Stimulated activated CD8-positive, alpha-beta memory T cell treated with anti-CD3 and anti-CD28 coated beads, Interleukin-4, amount 100 ng/mL, for 4 hours (primary cell): ENCODE measurements around the gene TNFRSF14.
"Not testable (repeated sequence)": the region's sequence is repeated elsewhere in the genome, so short reads cannot be mapped to it uniquely, and the experiment has no call there.

Experiments
- DNase-seq, 2 donors: peaks; one replicate each; pipeline ENCODE4 v3.0.0-alpha.2; 2020; ENCODE audit warnings: low read depth in 2 of 2, low spot score in 1 of 2

TNFRSF14 gene

DNA sequence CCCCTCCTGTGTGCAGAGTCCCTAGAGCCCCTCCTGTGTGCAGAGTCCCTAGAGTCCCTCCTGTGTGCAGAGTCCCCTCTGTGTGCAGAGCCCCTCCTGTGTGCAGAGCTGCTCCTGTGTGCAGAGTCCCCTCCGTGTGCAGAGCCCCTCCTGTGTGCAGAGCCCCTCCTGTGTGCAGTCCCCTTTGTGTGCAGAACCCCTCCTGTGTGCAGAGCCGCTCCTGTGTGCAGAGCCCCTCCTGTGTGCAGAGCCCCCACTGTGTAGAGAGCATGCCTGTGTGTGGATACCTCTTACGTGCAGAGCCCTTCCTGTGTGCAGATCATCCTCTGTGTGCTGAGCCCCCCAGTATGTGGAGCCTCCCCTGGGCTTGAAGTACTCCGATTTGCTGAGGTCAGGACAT, 17.8 kb upstream of the TNFRSF14 start:
- DNase-seq = no peak

DNA sequence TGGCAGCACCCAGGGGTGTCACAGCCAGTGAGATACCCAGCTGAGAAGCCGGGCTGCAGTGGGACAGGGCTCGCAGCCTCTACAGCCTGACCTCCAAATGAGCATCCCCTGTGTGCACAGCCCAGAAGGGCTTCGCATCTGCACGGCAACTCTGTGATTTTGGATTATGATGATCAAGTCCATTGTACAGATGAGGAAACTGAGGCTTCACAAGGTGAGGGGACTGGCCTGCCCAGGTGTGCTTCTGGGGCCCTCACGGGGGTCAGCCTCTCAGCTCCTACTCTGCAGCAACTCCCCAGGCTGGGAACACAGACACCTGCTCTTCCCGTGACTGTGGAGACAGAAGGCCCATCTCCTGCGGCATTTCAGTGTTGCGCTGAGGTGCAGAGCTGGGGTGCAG, 17.3 kb upstream of the TNFRSF14 start:
- no peak for DNase-seq

DNA sequence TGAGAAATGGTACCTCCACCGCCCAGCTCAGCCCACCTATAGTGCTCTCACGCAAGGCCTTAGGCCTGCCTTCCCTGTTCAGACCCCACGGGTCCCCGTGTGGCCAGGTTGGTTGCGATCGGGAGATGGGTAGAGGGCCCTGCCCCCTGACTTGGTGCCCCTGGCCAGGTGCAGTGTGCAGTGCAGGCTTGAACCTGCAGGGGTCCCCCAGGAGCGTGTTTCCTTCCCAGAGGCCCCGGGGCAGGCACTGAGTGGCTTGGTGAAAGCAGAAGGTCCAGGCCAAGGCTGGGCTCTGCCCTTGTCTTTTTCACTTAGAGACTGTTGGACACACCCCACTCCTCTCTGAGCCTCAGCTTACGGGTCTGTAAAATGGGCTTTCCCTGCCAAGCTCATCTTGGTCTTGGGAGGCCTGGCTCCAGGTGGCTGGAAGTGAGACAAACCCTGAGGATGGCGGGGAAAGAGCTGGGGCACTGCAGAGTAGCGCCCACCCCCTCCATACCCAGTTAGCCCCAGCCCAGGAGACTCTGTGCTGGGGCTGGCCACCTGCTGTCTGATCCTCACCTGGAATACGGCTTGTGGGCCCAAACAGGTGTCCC, 16.8 kb upstream of the TNFRSF14 start:
- DNase-seq = no peak

DNA sequence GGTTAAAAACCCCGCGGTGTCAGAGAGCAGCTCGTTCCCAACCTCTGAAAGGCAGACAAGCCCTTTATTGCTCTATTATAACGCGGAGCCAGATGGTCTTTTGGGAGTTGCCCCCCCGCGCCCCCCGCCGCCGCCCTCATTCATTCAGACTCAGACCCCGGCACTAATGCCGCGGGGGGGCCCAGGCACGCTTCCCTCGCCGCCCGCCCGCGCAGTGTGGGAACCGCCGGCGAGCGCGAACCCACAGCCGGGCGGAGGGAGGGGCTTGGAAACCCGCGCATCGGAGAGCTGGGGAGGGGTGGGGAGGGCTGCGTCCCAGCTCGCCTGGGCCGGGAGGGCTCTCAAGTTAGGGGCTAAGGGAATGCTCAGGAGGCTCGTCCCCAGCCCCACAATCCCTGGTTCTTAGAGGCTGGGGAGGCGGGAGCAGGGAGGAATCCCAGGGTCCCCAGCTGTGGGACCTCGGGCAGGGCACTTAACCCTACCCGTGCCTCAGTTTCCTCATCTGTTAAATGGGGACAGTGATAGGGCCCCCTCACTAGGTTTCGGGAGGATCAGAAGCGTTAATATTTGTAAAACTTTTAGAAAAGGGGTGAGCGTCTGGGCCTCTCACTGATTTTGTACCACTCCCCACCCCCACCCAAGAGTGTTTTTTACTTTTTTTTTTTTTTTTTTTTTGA, 15.2 kb upstream of the TNFRSF14 start:
- DNase-seq = no peak

DNA sequence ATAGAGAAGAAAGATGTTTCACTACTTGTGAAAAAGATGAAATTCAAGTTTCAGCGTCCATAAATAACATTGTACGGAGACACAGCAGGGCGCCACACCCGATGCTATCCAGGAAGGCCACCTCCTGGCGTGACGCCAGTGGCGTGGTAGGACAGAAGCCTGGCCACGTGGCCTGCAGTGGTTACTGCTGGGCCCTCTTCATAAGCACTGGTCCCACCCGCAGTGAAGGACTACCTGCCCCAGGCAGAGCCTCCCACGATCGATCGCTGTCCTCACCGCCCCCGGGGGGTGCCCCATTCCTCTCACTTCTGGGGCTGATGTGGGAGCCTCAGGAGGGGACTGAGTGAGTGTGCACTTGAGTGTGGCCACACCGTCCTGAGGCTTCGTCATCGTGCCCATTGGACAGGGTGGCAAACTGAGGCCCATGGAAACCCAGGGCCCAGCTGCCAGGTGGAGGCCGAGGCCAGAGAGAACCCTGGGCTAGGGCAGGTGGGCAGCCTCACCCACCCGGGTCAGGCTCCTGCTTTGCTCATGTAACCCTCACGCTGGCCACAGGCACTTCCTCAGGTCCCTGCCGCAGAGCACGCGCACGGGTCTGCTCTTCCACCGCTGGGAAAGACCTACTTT, 14.4 kb upstream of the TNFRSF14 start:
- DNase-seq = no peak

DNA sequence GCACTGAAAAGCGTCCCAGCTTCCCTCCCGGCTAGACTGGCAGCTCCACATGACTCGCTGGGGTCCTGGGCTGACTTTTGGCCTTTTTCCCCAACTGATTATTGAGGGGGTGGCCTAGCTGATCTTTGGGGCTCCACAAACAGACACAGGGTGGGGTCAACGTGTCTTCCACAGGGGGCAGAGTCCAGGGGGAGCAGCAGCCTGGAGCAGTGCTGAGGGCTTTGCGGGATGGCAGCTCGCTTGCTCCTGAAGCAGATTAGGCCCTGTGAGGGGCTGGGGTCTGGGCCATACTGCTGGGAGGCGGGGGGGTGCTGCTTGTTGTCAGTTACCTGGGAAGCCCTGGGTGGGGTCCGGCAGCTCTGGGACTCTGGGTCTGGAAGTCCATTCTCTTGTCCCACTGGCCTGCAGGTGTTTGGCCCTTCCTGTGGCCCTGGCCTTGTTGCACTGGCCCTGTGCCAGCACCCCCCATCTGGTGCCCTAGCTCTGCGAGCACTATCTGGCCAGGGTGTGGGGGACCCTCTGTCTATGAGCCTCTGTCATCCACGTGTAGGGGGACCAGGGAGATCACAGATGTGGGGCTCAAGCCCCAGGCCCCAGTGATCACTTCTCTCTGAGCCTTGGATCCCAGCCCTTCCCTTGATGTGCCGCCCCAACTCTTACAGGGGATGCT, 13.8 kb upstream of the TNFRSF14 start:
- no peak for DNase-seq

DNA sequence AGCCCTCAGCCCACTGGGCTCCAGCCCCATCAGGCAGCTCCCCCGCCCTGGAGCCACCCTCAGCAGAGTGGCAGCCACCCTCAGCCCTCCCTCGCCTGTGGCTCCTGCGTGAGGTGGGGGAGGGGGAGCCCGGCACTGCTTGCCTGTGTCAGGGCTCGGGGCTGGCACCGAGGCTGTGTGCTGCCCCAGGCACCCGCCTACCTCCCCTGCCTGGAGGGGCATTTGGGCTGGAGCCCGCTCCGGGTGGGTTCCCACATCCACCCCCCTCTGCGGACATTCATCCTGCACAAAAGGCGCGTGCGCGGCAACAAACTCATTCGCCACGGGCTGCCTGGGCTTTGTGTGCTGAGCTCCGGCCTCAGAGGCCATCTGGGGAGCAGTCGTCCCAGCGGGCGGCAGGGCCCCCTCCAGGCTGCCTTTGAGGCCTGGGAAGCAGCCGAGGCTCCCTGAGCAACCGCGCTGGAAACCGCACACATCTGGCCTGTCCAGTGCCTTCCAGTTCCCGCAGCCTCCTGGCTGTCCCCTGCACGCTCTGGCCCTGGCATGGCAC, 12.6 kb upstream of the TNFRSF14 start:
- no peak for DNase-seq

DNA sequence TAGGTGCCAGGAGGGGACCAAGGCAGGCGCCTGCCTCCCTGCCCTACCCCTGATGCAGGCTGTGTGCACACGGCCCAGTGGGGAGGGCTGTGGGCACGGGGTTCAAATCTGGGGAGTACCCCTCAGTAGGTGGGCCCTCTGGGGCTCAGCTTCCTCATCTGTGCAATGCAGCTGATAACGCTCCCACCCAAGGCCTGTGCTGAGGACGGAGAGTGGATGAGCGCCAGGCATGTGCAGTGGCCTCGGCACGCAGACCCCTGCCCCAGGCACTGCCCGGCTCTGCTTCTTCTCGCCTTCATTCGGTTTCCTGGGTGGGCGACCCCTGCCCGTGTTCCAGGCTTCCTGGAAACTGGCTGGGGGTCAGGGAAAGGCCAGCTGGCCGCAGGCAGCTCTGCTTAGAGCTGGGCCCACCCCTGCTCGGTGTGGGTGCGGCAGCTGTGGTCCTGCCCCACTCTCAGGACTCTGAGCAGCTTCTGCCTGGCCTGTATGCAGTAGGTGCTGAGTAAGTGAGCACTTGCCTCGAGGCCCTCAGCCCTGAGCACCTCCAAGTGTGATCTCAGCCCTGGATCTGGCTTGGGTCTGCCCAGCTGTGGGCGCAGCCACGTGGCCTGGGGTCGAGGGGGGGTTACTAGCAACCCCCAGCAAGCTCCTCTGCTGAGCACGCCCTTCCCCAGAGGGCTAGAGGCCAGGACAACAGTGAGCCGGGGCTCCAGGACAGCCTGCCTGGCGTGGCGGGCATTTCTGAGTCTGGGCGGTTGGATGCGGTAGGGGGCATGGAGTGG, 11.9 kb upstream of the TNFRSF14 start:
- DNase-seq = no peak

DNA sequence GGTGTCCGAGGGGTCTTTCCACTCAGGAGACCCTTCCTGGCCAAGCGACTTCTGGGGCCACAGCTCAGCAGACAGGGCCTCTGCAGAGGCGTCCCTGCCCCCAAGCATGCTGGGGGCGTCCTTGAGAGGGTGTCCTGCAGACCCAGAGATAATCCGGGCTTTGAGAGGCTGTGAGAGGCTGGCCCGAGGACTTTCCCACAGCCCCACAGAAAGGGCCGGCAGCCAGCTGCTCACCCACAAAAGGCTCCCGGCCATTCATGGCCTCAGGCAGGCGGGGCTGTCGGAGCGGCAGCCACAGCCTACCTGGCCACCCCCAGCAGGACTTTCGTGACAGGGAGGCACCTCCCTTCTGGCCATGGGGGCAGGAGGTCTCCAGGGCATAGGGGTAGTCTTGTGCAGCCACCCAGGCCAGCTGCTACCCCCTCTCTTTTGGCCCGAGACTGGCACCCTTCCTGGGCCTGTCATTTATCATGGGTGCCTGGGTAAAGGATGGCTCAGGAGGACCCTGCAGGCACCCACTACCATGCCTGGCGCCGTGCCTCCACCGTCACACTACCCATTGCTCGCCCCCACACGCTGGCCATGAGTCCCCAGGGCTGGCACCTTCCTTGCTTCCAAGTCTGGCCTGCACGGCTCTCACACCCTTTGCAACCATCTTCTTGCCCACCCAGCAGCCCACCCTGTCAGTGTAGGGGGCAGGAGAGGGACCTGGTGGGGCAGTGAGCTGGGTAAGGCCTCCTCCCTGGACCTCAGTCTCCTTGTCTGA, 11.1 kb upstream of the TNFRSF14 start:
- no peak for DNase-seq

DNA sequence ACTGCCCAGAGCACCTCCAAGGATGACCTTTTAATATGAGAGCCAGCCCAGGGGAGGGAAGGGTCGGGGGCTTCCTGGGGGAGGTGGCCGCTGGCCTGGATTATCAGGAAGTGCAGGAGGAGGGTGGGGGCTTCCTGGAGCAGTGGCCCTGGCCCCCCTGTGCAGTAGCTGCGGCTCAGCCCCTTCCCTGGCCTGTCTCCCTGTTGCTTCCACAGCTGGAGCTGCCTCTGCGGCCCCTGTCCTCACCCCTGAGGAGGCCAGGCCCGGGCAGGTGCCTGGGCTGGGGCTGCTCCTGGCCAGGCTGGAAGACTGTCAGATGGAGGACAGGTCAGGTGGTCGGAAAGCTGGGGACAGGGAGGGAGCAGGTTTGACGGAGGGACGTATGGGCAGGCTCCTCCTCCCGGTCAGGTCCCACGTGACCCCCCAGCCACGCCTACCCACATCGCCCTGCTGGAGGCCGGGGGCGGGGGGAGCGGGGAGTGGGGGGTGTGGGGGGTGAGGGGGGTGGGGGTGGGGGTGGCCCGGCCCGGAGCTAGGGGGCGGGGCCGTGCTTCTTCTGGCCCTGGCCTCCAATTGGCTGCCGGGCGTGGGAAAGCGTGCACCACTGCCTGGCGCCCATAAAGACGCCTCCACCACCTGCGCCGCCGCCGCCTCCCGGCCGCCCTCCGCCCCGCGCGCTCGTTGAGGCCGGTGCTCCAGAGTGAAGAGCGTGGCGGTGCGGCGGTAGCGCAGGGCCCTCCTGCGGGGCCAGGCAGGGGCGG, 10.2 kb upstream of the TNFRSF14 start:
- DNase-seq = peak; percentile 68 to 81

DNA sequence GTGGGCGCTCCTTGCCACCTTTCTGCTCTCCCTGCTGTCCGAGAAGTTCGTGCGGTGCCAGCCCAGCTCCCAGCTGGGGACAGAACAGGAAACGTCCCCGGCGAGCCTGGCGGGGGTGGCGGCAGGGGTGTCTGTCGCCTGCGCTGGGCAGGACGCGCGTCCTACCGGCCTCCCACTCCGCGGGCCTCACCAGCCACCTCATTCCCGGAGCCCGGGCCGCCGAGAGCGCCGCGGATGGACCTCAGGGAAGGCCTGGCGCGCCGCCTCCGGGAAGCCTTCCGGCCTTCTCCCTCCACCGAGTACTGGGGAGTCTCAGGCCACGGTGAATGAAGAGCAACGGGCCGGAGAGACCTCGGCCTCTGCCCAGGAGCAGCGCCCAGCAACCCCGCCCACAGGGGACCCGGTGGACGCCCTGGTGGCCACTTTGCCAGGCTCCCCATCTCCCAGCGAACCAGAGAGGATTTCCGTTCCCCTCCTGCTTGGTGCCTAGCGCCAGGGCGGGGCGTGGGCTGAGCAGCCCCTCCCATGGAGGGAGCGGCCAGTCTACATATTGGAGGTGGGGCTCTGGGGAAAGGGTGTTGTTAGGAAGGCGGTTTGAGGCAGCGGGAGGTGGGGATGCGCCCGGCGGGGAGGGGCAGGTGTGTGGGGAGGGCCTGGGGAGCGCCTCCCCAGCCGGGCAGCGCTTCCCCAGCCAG, 9.5 kb upstream of the TNFRSF14 start:
- peak in 1 of 2 donors; percentile 61 for DNase-seq

DNA sequence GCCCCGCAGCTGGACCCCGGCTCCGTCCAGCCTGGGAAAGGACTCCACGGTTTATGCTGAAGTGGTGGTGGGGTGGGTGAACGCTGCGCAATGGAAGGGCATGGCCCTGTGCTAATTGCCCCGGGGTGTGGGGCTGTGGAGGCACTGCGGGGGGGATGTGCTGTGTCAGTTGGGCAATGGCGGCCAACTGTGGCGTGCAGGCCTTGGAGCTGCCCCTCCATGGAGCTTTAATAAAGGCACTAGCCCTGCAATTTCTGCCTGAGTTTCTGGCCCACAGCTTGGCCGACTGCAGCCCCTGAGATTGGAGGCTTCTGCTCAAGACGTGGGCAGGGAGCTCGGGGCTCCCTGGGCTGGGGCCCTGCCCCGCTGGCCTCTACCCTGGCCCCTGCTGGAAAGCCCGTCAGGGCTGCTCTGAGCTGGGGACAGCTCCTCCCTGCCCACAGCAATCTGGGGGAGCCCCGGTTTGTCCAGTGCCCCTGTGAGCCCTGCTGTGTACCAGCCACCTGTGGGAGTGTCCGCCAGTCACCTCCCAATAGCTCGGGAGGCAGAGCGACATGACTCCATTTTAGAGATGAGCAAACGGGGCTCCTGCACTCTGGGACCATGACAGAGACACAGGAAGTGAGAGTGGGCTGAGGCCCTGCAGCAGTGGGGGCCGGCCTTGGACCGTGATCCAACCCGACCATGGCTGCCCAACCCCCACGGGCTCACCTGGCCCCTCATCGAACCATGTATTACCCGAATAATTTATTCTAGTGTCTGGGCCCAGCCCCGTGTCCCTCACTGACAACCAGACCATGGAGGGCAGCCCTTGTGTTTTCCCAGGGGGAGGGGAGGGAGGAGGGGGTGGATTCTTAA, 8.7 kb upstream of the TNFRSF14 start:
- no peak for DNase-seq

DNA sequence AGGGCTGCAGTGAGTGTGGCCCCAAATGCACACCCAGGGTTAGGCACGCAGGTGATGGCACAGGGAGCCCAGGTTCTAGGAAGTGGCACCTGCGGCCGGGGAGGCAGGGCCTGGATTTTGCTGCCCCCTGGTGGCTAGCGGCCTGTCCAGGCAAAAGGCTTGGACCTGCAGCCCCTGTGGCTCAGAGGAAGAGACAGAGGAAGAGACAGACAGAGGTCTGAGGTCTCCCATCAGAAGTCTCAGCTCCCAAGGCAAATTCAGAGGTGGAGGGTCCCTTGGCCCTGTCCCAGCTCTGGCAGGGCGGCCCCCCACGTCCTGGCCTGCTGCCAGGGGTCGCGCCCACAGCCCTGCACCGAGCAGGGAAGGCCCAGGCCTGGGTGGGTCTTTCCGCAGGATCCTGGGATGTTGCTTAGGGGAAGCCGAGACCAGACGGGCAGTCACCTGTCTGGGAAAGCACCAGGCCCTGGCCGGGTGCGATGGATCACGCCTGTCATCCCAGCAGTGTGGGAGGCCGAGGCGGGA, 8.0 kb upstream of the TNFRSF14 start:
- DNase-seq = peak; percentile 68

DNA sequence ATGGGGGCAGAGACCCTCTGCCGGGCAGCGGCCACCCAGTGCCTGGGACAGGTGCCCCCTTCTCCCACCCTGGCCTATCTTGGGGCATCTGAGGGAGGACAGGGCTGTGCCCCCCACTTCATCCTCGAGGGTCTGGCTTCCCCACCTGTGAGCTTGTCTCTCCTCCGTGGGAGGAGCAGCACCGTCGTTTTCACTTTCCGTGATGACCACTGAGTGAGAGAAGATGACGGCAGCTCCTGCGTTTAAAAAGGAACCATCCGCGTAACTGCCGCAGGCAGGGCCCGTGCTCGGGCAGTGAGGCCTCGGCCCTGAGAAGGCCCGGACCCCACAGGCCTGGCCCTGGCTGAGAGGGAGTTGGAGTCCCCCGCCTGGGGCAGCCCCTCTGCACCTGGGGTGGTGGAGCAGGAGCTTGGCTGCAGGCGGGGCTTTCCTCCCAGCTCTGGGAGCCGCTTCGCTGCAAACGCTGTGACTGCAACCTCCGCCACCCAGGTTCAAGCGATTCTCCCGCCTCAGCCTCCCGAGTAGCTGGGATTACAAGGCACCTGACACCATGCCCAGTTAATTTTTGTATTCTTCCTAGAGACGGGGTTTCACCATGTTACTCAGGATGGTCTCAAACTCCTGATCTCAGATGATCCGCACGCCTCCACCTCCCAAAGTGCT, 6.7 kb upstream of the TNFRSF14 start:
- DNase-seq = not testable (repeated sequence)

DNA sequence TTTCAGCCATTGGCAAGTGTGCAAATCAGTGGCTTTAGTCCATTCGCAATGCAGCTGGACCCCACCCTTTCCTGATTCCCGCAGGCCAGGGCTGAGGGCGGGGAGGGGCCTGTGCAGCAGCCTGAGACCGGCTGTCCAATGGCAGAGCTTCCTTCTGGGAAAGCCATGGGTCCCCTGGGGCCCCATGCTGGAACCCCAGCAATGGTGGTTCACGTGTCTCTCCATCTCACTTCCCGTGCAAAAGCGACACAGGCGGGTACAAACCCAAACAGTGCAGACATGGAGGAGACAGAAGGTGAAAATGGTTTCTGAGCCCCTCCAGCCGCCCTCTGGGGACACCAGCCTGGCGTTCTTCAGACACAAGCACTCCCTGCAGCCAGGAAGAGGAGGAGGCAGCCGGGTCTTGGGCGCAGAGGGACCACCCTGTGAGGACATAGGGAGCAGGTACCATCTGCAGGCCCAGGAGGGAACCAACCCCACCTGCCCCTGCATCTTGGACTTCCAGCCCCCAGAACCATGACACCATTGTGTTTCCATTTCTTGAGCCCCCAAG, 5.8 kb upstream of the TNFRSF14 start:
- not testable (repeated sequence) for DNase-seq

DNA sequence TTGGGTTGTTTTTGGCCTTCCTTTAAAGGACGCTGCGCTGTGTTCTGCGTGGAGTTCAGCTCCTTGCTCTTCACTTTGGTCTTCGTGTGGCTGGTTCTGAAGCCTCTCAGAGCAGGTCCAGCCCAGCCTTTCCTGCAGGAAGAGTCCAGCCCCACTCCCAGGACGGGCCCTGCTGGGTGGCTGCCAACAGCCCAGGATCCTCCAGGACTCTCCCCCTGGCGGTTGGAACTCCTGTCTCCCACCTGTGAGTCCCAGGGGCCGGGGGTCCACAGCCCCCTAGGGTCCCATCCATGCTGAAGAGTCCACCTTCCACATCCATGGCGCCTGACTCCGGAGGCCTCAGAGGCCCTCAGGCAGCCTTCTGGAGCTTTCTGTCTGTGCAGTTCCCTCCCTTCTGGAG, 4.6 kb upstream of the TNFRSF14 start:
- not testable (repeated sequence) for DNase-seq

DNA sequence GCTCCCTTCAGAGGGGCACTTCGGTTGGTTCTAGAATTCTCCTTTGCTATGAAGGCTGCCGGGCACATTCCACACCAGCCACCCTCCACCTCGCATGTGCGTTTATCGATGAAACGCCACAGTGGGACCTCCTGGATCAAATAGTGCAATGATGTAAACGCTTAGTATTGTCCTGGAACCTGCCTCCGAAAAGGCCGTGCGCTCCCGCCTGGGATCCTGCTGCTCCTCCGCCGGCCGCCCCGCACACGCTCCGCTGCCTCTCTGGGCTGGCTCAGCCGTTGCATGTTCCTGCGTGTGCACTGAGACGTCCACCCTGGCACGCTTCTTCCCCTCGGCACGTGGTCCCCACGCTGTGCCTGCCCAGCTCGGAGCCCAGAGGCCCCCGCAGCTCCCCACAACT, 4.0 kb upstream of the TNFRSF14 start:
- no peak for DNase-seq
